ENCODE measurements around the gene NMRAL1.

The NMRAL1 gene

DNA sequence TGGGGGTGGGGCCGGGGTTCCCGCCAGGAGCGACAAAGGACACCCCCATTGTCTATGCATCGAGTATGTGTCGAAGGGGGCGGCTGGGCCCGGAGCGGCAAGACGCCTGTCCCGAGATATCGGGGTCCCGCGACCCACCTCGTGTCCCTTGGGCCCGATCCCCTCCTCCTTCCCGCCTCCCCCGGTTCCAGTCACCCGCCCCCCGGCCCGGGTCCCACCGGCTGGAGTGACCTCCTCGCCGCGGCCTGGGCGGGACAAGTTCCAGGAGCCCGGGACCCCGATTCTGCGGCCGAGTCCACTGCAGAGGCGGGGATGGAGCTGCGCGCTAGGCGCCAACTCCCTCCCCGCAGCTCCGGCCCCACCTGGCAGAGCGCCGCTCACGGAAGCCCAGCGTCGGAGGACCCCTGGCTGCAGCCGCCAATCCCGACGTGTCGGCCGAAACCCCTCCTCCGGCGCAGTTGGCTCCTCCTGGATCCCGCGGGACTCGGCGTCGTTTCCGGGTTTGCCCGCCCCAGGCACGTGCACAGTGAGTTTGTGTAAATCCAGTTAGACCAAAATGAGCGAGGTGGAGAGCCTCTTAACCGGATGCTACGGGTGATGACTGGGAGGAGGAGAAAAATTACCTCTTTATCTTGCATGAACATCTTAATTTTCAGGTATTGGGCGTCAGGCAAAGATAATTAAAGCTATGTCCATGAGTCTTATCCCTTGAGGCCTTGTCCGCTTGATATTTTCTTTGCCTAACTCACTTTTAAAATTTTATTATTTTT is at the start of gene NMRAL1:
Gene NMRAL1, minus strand, starts transcription at position 434 of the 770 bp plus-strand sequence. CDS start 493 bp downstream, outside the sequence.
- peak; percentile 85 for DNase-seq

DNA sequence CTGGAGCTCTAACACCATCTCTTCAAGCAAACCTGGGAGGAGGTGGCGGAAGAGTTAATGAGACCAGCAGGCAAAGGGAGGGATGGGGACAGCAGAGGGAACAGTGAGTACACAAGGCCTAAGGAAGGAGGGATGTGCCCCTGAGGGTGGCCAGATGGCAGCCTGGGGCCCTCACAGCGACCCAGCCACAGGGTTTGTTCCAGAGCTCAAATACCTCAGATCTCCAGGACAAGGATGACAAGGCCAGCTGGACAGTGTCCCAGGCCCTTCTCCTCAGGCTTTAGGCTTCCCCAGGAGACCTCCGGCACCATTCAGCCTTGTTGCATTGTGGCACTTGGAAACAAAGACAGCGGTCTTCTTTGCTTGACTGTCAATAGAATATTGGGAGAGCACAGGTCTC is 49.3 kb upstream of the NMRAL1 start:
- DNase-seq, result no peak

DNA sequence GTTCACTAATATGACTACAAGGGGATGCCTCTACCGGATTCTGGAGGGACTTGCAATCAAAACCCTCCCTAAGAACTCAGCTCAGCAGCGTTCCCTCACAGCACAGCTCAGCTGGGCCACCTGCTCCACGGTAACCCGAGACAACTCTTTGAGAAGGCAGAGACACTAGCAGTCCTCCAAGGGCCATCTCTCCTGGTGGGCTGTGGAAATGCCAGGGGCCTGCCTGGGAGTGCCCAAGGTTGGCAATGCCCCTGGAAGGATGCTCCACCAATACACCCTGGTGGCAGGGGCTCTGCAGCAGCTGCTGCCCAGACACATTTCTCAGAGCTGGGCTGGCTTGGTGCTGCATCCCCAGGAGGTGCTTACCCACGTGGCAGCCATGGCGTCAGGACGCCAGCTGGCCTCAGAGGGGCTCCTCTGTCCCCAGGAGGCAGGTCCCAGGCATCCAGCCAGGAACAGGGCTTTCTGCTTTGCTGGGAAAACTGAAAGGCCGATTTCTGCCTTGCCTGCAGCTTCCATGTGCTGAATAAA is 47.7 kb upstream of the NMRAL1 start:
- no peak for DNase-seq

DNA sequence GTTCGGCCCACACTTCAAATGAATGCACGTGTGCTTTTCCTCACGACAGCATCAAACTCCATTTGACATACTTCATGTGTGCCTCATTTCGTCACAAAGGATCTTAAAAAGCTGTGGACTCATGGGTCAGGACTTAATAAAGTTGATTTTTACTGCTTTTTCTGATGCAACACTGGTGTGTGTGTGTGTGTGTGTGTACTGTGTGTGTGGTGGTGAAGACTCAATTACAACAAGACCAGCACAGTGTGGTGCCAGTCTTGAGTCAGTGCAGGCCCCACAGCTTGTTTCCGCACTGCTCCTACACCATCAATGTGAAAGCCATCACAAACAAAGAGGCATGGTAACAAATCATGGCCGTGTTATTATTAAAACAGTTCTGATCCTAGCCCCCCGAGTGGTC is 46.5 kb upstream of the NMRAL1 start:
- DNase-seq, result no peak

DNA sequence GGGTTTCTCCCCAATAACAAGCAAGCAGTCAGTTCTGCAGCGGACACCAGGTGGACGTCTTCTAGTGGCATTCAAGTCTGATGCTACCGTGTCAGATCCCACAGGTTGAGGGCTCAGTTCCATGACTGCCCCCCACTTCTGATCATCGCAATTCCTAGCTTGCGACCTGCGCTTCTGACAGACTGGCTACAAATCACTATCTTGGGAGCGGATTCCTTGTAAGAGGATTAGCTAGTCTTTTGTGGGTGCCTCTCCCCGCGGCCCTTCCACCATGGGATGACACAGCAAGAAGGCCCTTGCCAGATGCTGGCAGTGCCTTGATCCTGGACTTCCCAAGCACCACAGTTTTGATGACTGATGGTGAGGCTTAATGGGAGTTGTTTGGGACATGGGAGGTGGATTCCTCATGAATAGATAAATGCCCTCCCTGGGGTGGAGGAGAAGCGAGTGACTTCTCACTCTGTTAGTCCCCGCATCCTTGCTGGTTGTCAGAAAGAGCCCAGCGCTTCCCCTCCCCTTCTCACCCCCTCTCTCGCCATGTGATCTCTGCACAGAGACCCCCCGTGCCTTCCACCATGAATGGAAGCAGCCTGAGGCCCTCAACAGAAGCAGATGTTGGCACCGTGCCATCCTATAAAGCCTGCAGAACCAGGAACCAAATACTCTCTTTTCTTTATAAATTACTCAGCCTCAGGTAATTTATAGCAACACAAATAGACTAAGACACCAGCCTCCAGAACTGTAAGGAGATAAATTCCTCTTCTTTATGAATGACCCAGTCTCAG is 45.0 kb upstream of the NMRAL1 start:
- DNase-seq, result no peak

DNA sequence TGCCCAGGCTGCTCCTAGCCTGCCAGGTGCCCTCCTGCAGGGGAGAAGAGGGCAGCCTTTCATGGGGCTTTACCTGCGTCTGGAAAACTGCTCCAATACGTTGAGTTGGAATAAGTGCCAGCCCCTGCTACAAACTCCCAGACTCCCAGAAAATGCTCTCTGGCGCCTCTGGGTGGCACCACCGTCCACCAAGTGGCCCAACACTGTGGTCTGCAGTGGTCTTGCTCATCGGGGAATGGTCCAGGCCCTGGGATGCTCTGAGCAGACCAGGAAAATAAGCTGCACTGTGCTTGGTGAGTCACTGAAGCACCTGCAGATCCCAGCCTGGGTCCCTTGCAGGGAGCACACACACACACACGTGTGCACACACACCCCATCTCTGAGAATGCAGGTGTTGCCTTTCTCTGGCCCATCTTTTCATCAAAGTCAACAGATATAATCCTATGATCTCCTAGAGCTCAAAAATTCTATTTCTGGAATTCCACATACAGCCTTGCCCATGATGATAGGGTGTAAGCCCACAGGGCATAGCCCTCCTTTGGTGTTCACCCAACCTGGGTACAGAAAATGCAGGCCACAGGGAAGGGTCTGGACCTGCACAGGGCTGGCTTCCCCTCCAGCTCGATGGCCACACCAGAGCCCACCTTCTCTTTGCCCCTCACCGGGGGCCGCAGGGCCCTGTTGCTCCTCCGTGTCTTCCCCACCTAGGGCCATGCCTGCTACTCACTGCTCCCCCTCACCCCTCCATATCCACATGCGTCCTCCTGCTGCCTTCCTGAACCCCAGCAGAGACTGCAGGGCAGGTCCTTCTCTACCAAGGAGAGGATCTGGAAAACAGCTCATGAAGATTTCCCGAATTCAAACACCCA is 43.6 kb upstream of the NMRAL1 start:
- no peak for DNase-seq

DNA sequence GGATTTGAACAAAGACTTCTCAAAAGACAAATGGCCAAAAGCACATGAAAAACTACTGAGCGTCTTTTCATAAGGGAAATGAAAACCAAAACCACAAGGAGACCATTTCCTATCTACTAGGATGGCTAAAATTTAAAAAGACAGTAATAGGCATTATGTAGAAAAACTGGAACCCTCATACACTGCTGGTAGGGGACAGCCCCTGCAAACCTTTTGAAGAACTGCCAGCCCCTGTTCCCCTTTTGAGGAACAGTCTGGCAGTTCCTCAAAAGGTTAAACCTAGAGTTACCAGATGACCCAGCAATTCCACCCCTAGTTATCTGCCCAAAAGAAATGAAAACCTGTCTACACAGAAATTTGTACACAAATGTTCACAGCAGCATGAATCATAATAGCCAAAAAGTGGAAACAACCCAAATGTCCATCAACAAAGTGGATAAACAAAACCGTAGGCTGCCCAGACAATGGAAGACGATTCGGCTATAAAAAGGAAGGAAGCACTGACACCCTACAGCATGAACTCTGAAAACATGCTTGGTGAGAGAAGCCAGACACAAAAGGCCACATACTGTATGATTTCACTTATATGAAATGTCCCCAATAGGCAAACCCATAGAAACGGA is 41.3 kb upstream of the NMRAL1 start:
- DNase-seq, result peak; percentile 42

DNA sequence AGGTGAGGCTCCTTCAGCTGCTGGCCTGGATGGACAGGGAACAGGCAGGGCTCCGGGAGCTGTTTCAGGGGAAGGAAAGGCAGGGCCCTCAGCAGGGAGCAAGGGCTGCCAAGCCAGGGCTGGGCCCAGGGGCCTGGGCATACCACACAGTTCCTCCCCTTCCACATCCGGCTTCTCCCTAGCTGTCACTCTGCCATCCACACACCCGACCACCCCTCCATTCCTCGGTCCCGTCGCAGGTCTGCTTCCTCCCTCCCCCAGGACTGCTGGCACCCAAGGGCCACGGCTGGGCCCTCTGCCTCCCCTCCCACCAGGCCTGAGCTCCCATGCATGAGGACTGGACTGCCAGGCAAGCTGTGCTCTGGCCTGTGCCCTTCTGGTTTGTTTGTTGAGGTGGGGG is 40.2 kb upstream of the NMRAL1 start:
- no peak for DNase-seq

DNA sequence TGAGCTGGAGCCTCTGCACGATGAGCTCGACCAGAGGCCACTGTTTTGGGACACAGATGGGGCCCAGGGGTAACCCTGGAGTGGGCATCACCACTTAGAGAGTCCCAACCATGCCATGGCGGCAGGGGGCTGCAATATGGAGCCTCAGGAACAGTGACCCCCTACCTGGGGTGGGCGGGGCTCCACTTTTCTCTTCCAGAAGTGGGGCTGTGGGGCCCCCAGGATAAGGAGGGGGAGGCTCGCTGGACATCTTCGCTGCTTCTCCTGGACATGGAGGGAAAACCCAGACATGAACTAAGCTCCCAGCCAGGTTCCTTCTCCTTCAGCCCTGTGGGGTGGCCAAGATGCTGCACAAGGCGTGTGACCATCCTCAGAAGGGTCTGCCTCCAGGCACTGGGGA is 39.5 kb upstream of the NMRAL1 start:
- DNase-seq, result no peak

DNA sequence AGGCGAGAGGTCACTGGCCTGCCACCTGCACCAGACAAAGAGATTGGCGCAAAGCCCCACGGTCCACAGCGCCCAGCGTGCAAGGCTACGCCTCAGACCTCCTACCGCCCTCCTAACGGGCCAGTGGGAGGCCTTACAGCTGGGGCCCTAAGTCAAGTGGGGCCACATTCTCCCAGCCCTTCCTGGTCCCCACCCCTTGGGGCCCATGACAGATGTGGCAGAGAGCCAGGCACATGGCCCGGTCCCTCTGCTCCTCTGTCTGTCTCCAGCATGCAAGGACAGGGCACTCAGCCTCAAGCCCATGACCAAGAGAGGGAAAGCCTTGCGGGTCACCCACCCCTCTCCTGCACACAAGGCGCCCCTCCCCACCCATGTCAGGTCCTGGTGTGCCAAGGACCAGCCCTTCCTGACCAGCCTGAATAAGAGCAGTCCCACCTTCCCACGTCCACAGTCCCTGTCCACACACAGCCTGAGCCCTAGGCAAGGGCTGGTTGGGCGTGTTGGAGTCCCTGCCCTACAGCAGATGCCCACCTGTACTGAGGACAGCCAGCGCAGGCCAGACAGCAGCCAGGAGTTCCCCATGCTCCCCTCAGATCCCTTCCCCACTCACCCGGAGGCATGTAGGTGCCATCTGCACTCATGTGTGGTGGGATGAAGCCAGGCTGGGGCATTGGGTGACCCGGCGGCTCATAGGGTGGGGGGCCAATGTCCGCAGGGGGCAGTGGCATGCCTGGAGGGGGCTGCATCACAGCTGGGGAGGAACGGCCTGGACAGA is 38.8 kb upstream of the NMRAL1 start:
- no peak for DNase-seq

DNA sequence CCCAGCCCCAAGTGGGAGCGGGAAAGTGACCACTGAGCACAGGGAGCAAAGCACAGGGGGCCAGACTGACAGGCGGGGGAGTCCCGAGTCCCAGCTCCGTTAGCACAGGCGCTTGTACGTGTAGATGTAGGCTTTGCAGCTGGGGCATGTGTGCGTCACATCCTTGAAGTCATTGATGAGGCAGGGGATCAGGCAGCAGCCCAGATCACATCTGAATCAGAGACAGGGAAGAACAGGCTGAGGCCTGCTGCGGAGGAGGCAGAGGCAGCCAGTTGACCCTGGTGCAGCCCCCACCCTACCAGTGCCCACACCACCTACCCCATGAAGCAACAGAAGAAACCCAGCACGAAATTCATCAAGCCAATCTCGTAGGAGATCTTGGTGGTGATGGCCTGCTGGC is 38.0 kb upstream of the NMRAL1 start:
- no peak for DNase-seq

DNA sequence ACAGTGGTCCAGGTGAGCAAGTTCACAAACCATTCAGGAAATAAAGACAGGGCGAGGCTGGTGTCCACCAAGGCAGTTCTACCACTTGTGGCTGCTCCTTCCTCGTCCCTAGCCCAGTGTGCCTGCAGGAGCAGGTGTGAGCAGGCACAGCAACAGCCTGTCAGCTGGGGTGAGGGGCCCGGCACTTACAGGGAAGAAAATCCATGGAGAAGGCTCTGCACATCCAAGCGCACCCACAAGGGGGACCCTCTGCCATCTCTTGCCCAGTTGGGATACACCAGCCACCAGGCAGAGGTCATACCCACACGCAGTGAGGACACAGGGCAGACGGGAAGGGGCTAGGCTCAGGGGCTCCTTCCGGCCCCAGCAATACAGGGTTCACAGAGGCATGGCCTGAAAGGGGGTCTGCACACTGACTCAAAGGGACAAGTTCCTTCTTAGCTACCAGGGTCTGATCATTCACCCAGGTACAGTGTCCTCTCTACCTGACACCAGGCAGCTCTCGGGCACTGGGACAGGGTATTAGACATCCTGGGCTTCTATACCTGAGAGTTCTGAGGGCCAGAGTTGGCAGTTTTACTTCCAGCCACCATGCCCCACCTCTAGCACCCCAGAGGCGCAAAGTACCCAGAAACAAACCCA is 37.1 kb upstream of the NMRAL1 start:
- DNase-seq, result no peak

DNA sequence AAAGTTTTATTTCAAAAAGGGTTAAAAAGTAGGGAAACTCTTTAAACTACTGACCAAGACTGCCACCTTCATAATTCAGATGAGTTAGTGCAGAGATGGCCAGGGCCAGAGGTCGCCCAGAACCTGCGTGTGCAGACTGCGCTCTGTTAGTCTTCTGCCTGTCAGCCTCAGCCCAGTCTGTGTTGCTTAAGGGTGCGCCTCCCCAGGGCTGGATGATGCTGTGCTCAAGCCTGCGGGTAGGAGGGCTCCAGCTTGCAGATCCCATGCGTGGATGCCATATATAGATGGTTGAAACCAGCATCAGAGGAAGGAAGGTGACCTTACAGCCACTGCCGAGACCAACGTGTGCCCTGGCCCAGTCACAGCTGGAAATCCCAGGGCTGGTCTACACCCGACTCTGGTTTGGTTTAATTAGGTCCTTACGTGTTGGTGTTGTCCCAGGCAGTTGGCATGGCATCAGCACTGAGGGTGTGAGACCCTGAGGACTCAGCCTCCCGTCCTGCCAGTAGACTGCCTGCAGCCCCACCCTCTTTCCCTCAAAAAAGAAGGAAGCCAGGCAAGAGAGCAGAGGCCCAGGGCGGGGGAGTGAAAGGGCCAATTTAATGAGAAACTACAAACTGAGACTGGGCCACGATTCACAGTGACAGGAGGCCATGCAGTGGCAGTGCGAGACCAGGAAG is 36.5 kb upstream of the NMRAL1 start:
- DNase-seq, result no peak

DNA sequence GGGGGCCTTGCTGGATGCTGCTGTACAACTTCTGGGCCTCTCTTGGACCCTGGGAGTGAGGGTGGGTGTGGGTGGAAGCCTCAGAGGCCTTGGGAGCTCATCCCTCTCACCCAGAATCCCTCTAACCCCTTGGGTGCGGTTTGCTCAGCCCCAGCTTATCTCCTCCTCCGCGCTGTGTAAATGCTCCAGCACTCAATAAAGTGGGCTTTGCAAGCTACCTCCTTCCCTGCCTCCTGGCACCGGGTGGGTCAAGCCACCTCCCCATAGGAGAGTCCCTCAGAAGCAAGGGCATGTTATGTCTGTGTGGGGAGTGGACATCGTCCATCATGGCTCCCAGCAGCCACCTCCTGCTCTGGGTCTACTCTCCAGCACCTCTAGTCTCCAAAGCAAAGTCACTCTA is 35.7 kb upstream of the NMRAL1 start:
- DNase-seq, result no peak

DNA sequence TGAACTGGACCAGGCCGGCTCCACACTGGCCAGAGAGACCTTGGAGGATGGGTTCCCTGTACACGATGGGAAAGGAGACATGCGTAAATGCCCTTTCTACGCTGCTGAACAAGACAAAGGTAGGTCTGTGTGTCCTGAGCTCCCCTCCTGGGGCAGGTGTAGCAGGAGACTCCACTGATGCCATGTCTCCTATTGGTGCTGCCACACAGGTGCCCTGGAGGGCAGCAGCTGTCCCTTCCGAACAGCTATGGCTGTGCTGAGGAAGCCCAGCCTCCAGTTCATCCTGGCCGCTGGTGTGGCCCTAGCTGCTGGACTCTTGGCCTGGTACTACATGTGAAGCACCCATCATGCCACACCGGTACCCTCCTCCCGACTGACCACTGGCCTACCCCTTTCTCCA is 35.0 kb upstream of the NMRAL1 start:
- no peak for DNase-seq

DNA sequence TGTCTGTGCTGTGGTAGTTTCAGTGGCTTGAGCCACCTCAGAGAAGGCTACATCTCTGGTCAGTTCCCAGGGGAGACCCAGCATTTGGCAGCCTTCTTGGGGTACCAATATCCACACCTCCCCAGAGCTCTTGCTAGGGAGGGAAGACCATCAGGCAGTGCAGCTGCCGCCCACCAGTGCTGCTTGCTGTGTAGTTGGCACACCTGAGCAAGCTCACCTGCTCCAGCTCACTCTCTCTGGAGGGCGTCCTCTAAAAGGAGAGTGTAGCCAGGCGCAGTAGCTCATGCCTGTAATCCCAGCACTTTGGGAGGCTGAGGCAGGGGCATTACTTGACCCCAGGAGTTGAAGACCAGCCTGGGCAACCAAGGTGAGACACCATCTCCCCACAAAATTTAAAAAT is 34.4 kb upstream of the NMRAL1 start:
- DNase-seq, result no peak

DNA sequence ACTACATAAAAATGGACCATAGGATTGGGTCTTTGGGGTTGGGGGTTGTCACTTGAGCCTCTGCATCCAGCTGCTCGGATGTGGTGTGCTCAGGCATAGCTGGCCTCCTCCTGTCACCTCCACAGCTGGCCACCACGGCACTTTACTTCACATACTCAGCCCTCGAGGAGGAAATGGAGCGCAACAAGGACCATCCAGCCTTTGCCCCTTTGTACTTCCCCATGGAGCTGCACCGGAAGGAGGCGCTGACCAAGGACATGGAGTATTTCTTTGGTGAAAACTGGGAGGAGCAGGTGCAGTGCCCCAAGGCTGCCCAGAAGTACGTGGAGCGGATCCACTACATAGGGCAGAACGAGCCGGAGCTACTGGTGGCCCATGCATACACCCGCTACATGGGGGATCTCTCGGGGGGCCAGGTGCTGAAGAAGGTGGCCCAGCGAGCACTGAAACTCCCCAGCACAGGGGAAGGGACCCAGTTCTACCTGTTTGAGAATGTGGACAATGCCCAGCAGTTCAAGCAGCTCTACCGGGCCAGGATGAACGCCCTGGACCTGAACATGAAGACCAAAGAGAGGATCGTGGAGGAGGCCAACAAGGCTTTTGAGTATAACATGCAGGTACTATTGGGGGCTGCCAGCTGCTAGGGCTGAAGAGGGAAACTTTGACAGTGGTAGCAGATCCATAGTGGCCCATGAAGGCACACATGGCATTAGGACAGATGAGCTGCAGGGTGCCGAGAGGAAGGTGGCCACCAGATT is 33.3 kb upstream of the NMRAL1 start:
- no peak for DNase-seq

DNA sequence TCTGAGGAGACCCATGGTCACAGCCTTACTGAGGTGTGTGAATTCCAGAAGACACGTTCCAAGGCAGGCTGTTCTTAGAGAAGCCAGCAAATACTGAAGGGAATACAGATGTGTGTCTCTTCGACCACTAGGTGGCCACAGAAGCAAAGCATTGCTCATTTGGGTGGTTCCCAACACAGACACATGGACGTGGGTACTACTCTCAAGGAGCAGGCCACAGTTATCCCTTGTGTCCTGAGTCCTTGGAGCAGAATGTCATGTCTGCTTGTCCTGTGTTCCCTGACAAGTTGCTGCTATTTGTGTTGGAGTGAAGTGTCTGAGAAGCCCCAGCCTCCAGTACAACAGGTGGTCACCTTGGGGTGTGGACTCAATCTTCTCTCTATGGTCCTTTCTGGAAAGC is 32.0 kb upstream of the NMRAL1 start:
- peak; percentile 71 for DNase-seq

DNA sequence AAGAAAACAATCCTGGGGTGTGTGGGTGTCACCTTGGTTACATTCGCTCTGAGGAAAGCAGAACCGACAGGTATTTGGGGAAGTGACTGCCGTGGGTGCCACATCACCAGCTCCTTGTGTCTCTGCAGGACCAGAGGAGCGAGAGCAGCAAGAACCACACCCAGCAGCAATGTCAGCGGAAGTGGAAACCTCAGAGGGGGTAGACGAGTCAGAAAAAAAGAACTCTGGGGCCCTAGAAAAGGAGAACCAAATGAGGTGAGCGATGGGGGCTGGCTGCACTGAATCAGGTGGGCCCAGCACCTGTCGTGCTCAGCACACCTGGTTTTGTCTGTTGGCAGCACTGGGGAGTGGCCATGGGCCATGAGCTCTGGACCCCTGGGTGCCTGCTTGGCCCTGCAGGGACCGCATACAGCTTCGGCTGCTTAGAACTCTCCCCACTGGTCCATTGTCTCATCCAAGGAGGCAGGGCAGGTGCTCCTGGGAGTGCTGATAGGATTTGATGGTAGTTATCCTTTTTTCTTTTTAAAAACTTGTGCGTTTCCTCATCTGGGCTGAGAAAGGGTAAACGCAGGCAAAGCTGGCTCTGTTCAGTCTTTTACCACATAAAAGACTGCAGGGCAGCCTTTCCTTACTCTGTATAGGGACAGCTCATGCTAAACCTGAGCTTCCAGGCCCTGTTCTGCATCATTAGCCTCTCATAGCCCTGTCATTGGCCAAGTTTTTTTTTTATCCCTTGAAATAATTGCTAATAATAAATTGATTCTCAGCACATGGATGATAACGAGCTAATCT is 31.1 kb upstream of the NMRAL1 start:
- peak; percentile 93 for DNase-seq
